IPS-18a (cell line): Measurements from ENCODE around the gene C5orf47.
A peak's percentile ranks its signal among the peaks of the same experiment; 100 is the strongest.

ENCODE experiments used
- H3K27ac ChIP-seq: one replicate; pipeline ENCODE4 v1.5.1; 2013; ENCODE audit warnings: low read length
- H3K27me3 ChIP-seq: one replicate; pipeline ENCODE4 v1.6.1; 2013; ENCODE audit warnings: mild to moderate bottlenecking, low read length; ENCODE audit not compliant: control insufficient read depth, insufficient read depth
- H3K36me3 ChIP-seq: one replicate; pipeline ENCODE4 v1.6.1; 2013; ENCODE audit warnings: low read depth, low read length; ENCODE audit not compliant: control insufficient read depth
- H3K4me1 ChIP-seq: one replicate; pipeline ENCODE4 v1.6.1; 2013; ENCODE audit warnings: low read depth, low read length; ENCODE audit not compliant: control insufficient read depth
- H3K4me3 ChIP-seq: one replicate; pipeline ENCODE4 v1.5.1; 2013; ENCODE audit warnings: low read length
- H3K9ac ChIP-seq: one replicate; pipeline ENCODE4 v1.6.1; 2013; ENCODE audit warnings: mild to moderate bottlenecking, low read length, moderate library complexity
- H3K9me3 ChIP-seq: one replicate; pipeline ENCODE4 v1.6.1; 2013; ENCODE audit warnings: low read depth, low read length; ENCODE audit not compliant: control insufficient read depth

C5orf47 gene

GRCh38 chr5:173972607-173972924 lies 16.4 kb upstream of the C5orf47 start:
- Histone ChIP-seq H3K36me3 (no peaks in the 10 kb centered on the region), H3K27ac (no peak overlapping the region), H3K27me3 (no peaks in the 10 kb centered on the region), H3K4me1 (peaks cover 32% of the 10 kb centered on the region), H3K9me3 (no peaks in the 10 kb centered on the region), H3K4me3 (peak overlapping the region; percentile 58), H3K9ac (peak overlapping the region; percentile 40)

DNA sequence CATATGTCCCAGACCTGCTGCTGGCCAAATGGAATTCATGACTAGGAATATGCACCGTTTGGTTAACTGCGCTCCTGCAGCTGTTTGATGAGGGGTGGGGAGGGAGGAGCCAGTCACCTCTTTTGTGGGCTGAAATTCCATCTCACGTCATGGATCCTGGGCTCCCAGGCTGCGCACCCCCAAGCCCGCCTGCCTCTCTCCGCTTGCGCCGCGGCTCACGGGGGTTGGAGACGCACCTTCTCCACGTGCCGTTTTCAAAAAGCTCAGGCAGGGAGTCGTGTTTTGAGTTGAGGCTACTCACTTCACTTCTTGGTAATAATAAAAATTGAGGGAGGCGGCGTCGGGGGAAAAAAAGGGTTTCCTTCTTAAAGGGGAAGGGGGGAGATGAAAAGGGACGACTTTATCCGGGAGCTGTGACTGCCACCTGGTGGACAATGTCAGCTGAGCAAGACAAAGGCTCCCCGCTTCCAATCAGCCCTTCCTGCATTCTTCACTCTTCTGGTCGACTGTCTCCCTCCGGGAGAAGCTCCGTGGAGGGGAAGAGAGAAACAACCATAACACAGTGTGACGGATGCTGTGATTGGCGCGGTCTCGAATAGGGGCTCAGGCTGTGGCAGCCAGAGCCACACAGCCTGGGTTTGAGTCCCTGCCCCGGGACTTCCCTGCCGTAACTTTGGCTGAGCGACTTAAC lies 15.9 kb upstream of the C5orf47 start:
- H3K9ac ChIP-seq = peak overlapping the region; percentile 40
- H3K27ac ChIP-seq = peak overlapping the region; percentile 32

GRCh38 chr5:173973616-173973969 lies 15.4 kb upstream of the C5orf47 start:
- Histone ChIP-seq H3K4me1 (peaks cover 24% of the 10 kb centered on the region), H3K9ac (peak overlapping the region; percentile 40), H3K27ac (no peak overlapping the region), H3K4me3 (peak overlapping the region; percentile 58), H3K27me3 (no peaks in the 10 kb centered on the region), H3K36me3 (no peaks in the 10 kb centered on the region), H3K9me3 (no peaks in the 10 kb centered on the region)

More for the DNA sequence above, 15.9 kb upstream of the C5orf47 start:
- Histone ChIP-seq H3K36me3 (no peaks in the 10 kb centered on the region), H3K4me1 (peaks cover 29% of the 10 kb centered on the region), H3K27me3 (no peaks in the 10 kb centered on the region), H3K4me3 (peak overlapping the region; percentile 58), H3K9me3 (no peaks in the 10 kb centered on the region)

- Histone ChIP-seq H3K9ac (no peak overlapping the region), H3K27me3 (no peaks in the 10 kb centered on the region)
Observed at GRCh38 chr5:173974688-173975239, 14.2 kb upstream of the C5orf47 start.

GRCh38 chr5:173981185-173981761 lies 7.7 kb upstream of the C5orf47 start:
- Histone ChIP-seq H3K4me1 (peaks cover 7% of the 10 kb centered on the region), H3K36me3 (no peaks in the 10 kb centered on the region), H3K9ac (no peak overlapping the region), H3K27ac (no peak overlapping the region), H3K9me3 (no peaks in the 10 kb centered on the region), H3K4me3 (no peak overlapping the region), H3K27me3 (no peaks in the 10 kb centered on the region)

More at GRCh38 chr5:173974688-173975239, 14.2 kb upstream of the C5orf47 start:
- no peak overlapping the region for H3K27ac ChIP-seq
- H3K9me3 ChIP-seq = no peaks in the 10 kb centered on the region
- H3K4me1 ChIP-seq = peaks cover 18% of the 10 kb centered on the region
- no peaks in the 10 kb centered on the region for H3K36me3 ChIP-seq
- H3K4me3 ChIP-seq = no peak overlapping the region

GRCh38 chr5:173984218-173984617 lies 4.8 kb upstream of the C5orf47 start:
- Histone ChIP-seq H3K4me3 (no peak overlapping the region), H3K27ac (no peak overlapping the region), H3K36me3 (no peaks in the 10 kb centered on the region), H3K4me1 (peaks cover 7% of the 10 kb centered on the region), H3K9ac (no peak overlapping the region), H3K27me3 (no peaks in the 10 kb centered on the region), H3K9me3 (no peaks in the 10 kb centered on the region)

DNA sequence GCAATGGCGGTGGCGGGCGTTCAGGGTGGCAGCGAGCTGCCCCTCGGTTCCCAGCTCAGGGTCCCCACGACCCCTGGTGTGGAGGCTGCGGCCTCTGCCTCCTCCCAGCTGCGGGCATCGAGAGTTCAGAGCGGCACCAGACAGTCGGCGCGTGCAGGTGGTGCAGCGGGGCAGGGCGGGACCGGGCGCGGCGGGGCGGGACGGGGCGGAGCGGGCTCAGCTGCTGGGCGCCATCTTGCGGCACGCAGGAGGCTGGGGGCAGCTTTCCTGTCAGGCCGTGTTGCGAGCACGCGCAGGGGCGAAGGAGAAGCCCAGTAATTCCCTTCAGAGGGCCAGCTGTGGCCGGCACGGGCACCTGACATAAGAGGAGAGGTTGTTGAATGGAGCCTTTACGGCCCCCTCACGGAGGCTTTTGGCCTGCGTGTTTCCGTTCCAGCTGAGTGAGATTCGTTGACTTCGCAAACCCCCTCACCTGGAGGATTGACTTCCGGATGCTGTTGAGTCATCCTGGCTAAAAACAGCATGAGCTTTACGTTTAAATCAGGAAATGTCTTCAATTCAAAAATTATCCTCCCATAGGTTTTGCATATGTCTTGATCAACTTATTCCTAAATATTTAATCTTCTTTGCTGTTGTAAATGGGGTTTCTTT lies 587 bp downstream of the C5orf47 start:
- Histone ChIP-seq H3K27me3 (no peaks in the 10 kb centered on the region), H3K9me3 (no peaks in the 10 kb centered on the region), H3K27ac (no peak overlapping the region), H3K4me1 (no peaks in the 10 kb centered on the region), H3K4me3 (no peak overlapping the region), H3K9ac (no peak overlapping the region), H3K36me3 (no peaks in the 10 kb centered on the region)

DNA sequence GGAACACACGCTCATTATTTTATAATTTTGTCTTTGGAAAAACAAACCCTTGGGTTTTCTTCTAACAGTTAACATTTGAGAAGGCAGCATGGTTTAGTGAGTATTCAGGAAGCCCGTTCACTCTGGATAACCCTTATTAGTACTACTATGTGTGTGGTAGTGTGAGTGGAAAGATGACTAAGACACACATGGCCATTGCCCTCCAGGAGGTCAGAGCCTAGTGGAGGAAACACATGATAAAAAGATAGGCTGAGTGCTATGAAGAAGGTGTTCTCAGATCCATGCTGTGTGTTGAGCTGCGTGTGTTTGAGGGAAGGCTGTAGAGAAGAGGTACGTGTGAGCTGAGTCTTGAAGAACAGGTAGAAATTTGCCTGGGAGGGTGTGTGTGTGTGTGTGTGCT lies 8.4 kb downstream of the C5orf47 start:
- Histone ChIP-seq H3K27ac (no peak overlapping the region), H3K9ac (no peak overlapping the region), H3K4me1 (no peaks in the 10 kb centered on the region), H3K9me3 (no peaks in the 10 kb centered on the region), H3K27me3 (no peaks in the 10 kb centered on the region), H3K4me3 (no peak overlapping the region), H3K36me3 (no peaks in the 10 kb centered on the region)

GRCh38 chr5:173998531-173998930 lies 9.6 kb downstream of the C5orf47 start:
- Histone ChIP-seq H3K36me3 (no peaks in the 10 kb centered on the region), H3K4me1 (no peaks in the 10 kb centered on the region), H3K9ac (no peak overlapping the region), H3K27ac (no peak overlapping the region), H3K4me3 (no peak overlapping the region), H3K9me3 (no peaks in the 10 kb centered on the region), H3K27me3 (no peaks in the 10 kb centered on the region)

GRCh38 chr5:174000076-174000475 lies 11.1 kb downstream of the C5orf47 start:
- H3K27ac ChIP-seq = no peak overlapping the region

GRCh38 chr5:174003795-174004194 lies 14.8 kb downstream of the C5orf47 start:
- H3K4me3 ChIP-seq = no peak overlapping the region
- no peaks in the 10 kb centered on the region for H3K27me3 ChIP-seq
- H3K27ac ChIP-seq = no peak overlapping the region
- no peak overlapping the region for H3K9ac ChIP-seq
- no peaks in the 10 kb centered on the region for H3K9me3 ChIP-seq
- no peaks in the 10 kb centered on the region for H3K36me3 ChIP-seq
- H3K4me1 ChIP-seq = no peaks in the 10 kb centered on the region

More at GRCh38 chr5:174000076-174000475, 11.1 kb downstream of the C5orf47 start:
- Histone ChIP-seq H3K9ac (no peak overlapping the region), H3K27me3 (no peaks in the 10 kb centered on the region), H3K9me3 (no peaks in the 10 kb centered on the region), H3K4me3 (no peak overlapping the region), H3K36me3 (no peaks in the 10 kb centered on the region), H3K4me1 (no peaks in the 10 kb centered on the region)
